RWPE2 (cell line): ENCODE results near the gene HIRIP3.

Experiments
- ATAC-seq: fragments of 200-7000 bp; cut with Tn5 transposase; 3 replicates; pipeline ENCODE4 v1.9.1; 2021; ENCODE audit warnings: low read depth
- DNase-seq: peaks from one replicate; pipeline ENCODE4 v3.0.0-alpha.2; 2020; ENCODE audit warnings: low spot score
- H3K27ac ChIP-seq: fragments of 450-650 bp; 2 replicates; pipeline ENCODE4 v1.5.1; 2017; ENCODE audit warnings: mild to moderate bottlenecking; ENCODE audit not compliant: poor library complexity, severe bottlenecking
- H3K27me3 ChIP-seq: fragments of 250-450 bp; sonication (Bioruptor Pico); 2 replicates; pipeline ENCODE4 v1.5.1; 2021; ENCODE audit warnings: mild to moderate bottlenecking, moderate library complexity; ENCODE audit not compliant: insufficient read depth, poor library complexity, severe bottlenecking
- H3K36me3 ChIP-seq: fragments of 250-450 bp; sonication (Bioruptor Pico); 2 replicates; pipeline ENCODE4 v1.5.1; 2020; ENCODE audit warnings: low read depth, mild to moderate bottlenecking, moderate library complexity
- H3K4me1 ChIP-seq: fragments of 250-450 bp; sonication (Bioruptor Pico); 2 replicates; pipeline ENCODE4 v1.5.1; 2021; ENCODE audit warnings: mild to moderate bottlenecking, moderate library complexity; ENCODE audit not compliant: insufficient read depth, poor library complexity, severe bottlenecking
- H3K4me3 ChIP-seq: fragments of 250-450 bp; sonication (Bioruptor Pico); 2 replicates; pipeline ENCODE4 v1.5.1; 2021; ENCODE audit warnings: mild to moderate bottlenecking, moderate library complexity; ENCODE audit not compliant: severe bottlenecking
- H3K9me3 ChIP-seq: fragments of 250-450 bp; sonication (Bioruptor Pico); 2 replicates; pipeline ENCODE4 v1.5.1; 2021; ENCODE audit warnings: mild to moderate bottlenecking, moderate library complexity; ENCODE audit not compliant: severe bottlenecking
- CTCF ChIP-seq: fragments of 450-650 bp; IDR thresholded peaks from one replicate; pipeline ENCODE4 v1.5.1; 2017; ENCODE audit warnings: mild to moderate bottlenecking, moderate library complexity; ENCODE audit not compliant: poor library complexity, severe bottlenecking

The HIRIP3 gene

GRCh38 chr16:29987371-29988085 lies 7.9 kb downstream of the HIRIP3 start:
- Histone ChIP-seq H3K4me1 (no peaks in the 10 kb centered on the region), H3K4me3 (no peak overlapping the region), H3K9me3 (no peaks in the 10 kb centered on the region), H3K36me3 (peaks cover 77% of the 10 kb centered on the region), H3K27me3 (no peaks in the 10 kb centered on the region), H3K27ac (no peak overlapping the region)
- no peak for TF ChIP-seq CTCF
- DNase-seq (no peak), ATAC-seq (no peak)

GRCh38 chr16:29986931-29987330 lies 8.5 kb downstream of the HIRIP3 start:
- Histone ChIP-seq H3K4me1 (no peaks in the 10 kb centered on the region), H3K4me3 (no peak overlapping the region), H3K36me3 (peaks cover 78% of the 10 kb centered on the region), H3K27ac (no peak overlapping the region), H3K27me3 (no peaks in the 10 kb centered on the region), H3K9me3 (no peaks in the 10 kb centered on the region)
- no peak for TF ChIP-seq CTCF
- DNase-seq, result no peak
- ATAC-seq, result no peak

- Histone ChIP-seq H3K4me3 (no peak overlapping the region), H3K4me1 (no peaks in the 10 kb centered on the region), H3K36me3 (peaks cover 85% of the 10 kb centered on the region), H3K27me3 (no peaks in the 10 kb centered on the region), H3K9me3 (no peaks in the 10 kb centered on the region), H3K27ac (no peak overlapping the region)
- ATAC-seq (no peak), DNase-seq (no peak)
- no peak for TF ChIP-seq CTCF
Measured at GRCh38 chr16:29986231-29986630, 9.2 kb downstream of the HIRIP3 start.

- TF ChIP-seq CTCF, result no peak
- no peak overlapping the region for H3K27ac ChIP-seq
- no peaks in the 10 kb centered on the region for H3K9me3 ChIP-seq
- no peak for ATAC-seq
- peak; percentile 58 for DNase-seq
- H3K27me3 ChIP-seq, result no peaks in the 10 kb centered on the region
- H3K4me3 ChIP-seq, result no peak overlapping the region
- peaks cover 93% of the 10 kb centered on the region for H3K36me3 ChIP-seq
- H3K4me1 ChIP-seq, result no peaks in the 10 kb centered on the region
Measured at GRCh38 chr16:29985271-29985811, 10.1 kb downstream of the HIRIP3 start.

- TF ChIP-seq CTCF, result no peak
- ATAC-seq (no peak), DNase-seq (no peak)
- Histone ChIP-seq H3K27ac (no peak overlapping the region), H3K4me3 (no peak overlapping the region), H3K4me1 (no peaks in the 10 kb centered on the region), H3K27me3 (no peaks in the 10 kb centered on the region), H3K36me3 (peaks cover 93% of the 10 kb centered on the region), H3K9me3 (no peaks in the 10 kb centered on the region)
Measured at GRCh38 chr16:29984764-29985147, 10.7 kb downstream of the HIRIP3 start.
